RWPE2 (cell line): ENCODE results near the gene SGMS1.

Experiments
- ATAC-seq: fragments of 200-7000 bp; cut with Tn5 transposase; 3 replicates; pipeline ENCODE4 v1.9.1; 2021; ENCODE audit warnings: low read depth
- DNase-seq: peaks from one replicate; pipeline ENCODE4 v3.0.0-alpha.2; 2020; ENCODE audit warnings: low spot score
- H3K27ac ChIP-seq: fragments of 450-650 bp; 2 replicates; pipeline ENCODE4 v1.5.1; 2017; ENCODE audit warnings: mild to moderate bottlenecking; ENCODE audit not compliant: poor library complexity, severe bottlenecking
- H3K27me3 ChIP-seq: fragments of 250-450 bp; sonication (Bioruptor Pico); 2 replicates; pipeline ENCODE4 v1.5.1; 2021; ENCODE audit warnings: mild to moderate bottlenecking, moderate library complexity; ENCODE audit not compliant: insufficient read depth, poor library complexity, severe bottlenecking
- H3K36me3 ChIP-seq: fragments of 250-450 bp; sonication (Bioruptor Pico); 2 replicates; pipeline ENCODE4 v1.5.1; 2020; ENCODE audit warnings: low read depth, mild to moderate bottlenecking, moderate library complexity
- H3K4me1 ChIP-seq: fragments of 250-450 bp; sonication (Bioruptor Pico); 2 replicates; pipeline ENCODE4 v1.5.1; 2021; ENCODE audit warnings: mild to moderate bottlenecking, moderate library complexity; ENCODE audit not compliant: insufficient read depth, poor library complexity, severe bottlenecking
- H3K4me3 ChIP-seq: fragments of 250-450 bp; sonication (Bioruptor Pico); 2 replicates; pipeline ENCODE4 v1.5.1; 2021; ENCODE audit warnings: mild to moderate bottlenecking, moderate library complexity; ENCODE audit not compliant: severe bottlenecking
- H3K9me3 ChIP-seq: fragments of 250-450 bp; sonication (Bioruptor Pico); 2 replicates; pipeline ENCODE4 v1.5.1; 2021; ENCODE audit warnings: mild to moderate bottlenecking, moderate library complexity; ENCODE audit not compliant: severe bottlenecking
- TF ChIP-seq, protein P1 (sequence below): fragments of 450-650 bp; IDR thresholded peaks from one replicate; pipeline ENCODE4 v1.5.1; 2017; ENCODE audit warnings: mild to moderate bottlenecking, moderate library complexity; ENCODE audit not compliant: poor library complexity, severe bottlenecking

SGMS1 gene

DNA sequence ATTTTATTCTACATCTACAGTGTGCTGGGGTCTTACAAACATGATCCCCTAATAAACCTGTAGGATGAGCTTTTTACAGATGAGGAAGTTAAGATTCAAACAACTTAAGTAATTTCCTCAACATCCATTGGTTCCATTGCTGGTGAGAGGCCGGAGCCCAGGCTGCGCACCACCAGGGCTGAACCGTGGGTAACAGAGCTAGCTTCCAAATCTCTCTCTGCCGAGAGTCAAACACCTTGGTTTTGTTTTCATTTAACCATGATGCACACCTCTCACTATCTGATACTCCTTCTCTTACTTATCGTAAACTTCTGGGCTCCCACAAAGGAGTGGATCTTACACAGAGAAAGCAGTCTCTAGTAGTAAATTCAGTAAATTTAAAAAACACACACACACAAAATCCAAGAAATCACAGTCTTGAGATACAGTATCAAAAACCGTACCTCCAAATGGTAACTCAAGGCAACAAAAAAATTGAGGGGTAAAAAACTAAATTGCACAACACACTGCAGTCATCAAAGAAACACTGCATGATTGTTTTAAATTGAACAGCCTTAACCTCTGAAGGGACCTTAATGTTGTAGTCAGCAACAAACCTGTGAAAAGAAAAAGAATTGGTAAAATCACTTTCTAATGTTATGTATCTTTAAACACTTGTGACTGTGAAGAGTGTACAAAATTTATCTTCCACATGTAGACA, 20.5 kb downstream of the SGMS1 start:
- ATAC-seq (no peak), DNase-seq (no peak)
- Histone ChIP-seq H3K4me1 (peaks cover 53% of the 10 kb centered on the region), H3K4me3 (no peak overlapping the region), H3K36me3 (no peaks in the 10 kb centered on the region), H3K27ac (peak overlapping the region; percentile 76), H3K9me3 (no peaks in the 10 kb centered on the region), H3K27me3 (no peaks in the 10 kb centered on the region)
- TF ChIP-seq, protein P1, sequence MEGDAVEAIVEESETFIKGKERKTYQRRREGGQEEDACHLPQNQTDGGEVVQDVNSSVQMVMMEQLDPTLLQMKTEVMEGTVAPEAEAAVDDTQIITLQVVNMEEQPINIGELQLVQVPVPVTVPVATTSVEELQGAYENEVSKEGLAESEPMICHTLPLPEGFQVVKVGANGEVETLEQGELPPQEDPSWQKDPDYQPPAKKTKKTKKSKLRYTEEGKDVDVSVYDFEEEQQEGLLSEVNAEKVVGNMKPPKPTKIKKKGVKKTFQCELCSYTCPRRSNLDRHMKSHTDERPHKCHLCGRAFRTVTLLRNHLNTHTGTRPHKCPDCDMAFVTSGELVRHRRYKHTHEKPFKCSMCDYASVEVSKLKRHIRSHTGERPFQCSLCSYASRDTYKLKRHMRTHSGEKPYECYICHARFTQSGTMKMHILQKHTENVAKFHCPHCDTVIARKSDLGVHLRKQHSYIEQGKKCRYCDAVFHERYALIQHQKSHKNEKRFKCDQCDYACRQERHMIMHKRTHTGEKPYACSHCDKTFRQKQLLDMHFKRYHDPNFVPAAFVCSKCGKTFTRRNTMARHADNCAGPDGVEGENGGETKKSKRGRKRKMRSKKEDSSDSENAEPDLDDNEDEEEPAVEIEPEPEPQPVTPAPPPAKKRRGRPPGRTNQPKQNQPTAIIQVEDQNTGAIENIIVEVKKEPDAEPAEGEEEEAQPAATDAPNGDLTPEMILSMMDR, result no peak

DNA sequence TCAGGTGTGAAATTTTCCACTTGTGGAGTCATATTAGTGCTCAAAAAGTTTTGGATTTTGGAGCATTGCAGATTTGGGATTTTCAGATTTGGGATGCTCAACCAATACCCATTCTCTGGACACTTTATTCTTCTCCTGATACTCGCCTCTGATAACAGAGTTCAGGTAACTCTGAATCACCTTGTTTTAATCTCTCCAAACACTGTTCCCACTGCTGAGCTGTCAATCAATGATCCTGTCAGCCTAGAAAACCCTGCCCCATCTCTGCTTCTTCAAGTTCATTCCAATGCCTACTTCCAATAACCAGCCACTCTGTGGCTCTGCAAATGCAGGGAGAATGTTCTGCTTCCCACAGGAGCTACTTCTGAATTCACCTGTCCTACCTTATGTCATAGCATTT, 21.8 kb downstream of the SGMS1 start:
- Histone ChIP-seq H3K4me3 (no peak overlapping the region), H3K27me3 (no peaks in the 10 kb centered on the region), H3K9me3 (no peaks in the 10 kb centered on the region), H3K27ac (no peak overlapping the region), H3K4me1 (peaks cover 53% of the 10 kb centered on the region), H3K36me3 (no peaks in the 10 kb centered on the region)
- TF ChIP-seq, protein P1, result no peak
- ATAC-seq (no peak), DNase-seq (no peak)

DNA sequence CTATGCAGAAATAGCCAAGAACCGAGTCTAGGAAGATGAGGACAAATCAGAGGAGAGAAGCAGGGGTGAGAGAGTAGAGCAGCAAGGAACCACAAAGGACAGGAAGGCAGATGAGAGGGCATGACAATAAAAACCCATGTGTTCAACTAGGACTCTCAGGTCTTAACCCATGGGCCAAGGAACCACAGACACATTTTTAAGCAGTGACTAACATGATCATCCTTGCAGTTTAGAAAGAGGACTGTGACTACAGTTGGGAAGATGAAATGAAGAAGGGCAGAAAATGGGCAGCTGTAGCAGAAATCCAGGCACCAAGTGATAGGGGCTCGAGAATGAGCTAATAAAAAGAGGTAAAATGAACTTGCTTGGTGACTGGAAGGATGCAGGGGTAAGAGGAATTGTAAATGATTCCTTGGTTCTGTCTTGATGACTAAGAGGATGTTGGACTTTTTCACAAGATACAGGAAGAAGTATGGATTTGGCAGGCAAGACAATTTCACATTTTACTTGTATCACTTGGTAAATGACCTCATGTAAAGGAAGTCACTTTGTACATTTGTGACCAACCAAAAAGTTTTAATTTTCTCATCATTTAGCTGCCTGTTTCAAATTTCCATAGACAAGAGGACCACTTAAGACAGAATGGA, 22.8 kb downstream of the SGMS1 start:
- Histone ChIP-seq H3K4me3 (no peak overlapping the region), H3K27ac (peak overlapping the region; percentile 40), H3K4me1 (peaks cover 45% of the 10 kb centered on the region)

DNA sequence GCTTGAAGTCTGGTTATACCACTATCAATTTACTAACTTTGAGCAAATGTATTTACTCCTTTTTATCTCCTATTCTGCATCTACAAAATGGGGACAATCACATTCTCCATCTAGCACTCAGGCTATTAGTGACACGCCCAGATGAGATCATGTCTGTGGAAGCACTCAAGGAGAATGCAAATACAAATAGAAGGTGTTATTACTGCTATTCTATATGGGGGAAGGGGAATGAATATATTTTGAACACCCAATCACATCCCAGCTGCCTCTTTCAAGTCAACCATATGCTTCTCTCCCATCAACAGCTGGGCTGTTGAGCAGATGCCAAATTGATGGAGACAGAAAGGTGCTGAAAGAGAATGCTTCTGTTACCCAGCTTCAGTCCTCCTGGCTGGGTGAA, 23.5 kb downstream of the SGMS1 start:
- Histone ChIP-seq H3K36me3 (no peaks in the 10 kb centered on the region), H3K9me3 (no peaks in the 10 kb centered on the region), H3K4me3 (no peak overlapping the region), H3K27ac (peak overlapping the region; percentile 40), H3K27me3 (no peaks in the 10 kb centered on the region), H3K4me1 (peaks cover 40% of the 10 kb centered on the region)
- DNase-seq, result no peak
- no peak for ATAC-seq
- TF ChIP-seq, protein P1, result no peak

More for the DNA sequence above, 22.8 kb downstream of the SGMS1 start:
- H3K36me3 ChIP-seq, result no peaks in the 10 kb centered on the region
- no peaks in the 10 kb centered on the region for H3K9me3 ChIP-seq
- DNase-seq (no peak), ATAC-seq (no peak)
- TF ChIP-seq, protein P1, result no peak
- no peaks in the 10 kb centered on the region for H3K27me3 ChIP-seq

DNA sequence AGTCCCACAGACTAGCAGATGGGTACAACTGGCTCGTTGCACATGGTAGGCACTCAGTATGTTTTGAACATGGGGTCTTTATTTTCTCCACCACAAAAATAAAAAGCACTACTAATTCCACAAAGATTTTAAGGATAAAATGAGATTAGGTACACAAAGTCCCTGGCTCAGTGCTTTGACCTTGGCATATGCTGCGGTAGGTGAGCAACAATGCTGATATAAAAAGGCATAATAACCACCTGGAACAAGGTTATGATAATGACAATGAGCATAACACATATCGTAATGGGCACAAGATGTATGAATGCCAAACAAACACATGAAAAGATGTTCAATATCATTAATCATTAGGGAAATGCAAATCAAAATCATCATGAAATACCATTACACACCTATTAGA, 26.9 kb downstream of the SGMS1 start:
- DNase-seq (no peak), ATAC-seq (no peak)
- no peak overlapping the region for H3K27ac ChIP-seq
- TF ChIP-seq, protein P1, result no peak
- H3K27me3 ChIP-seq, result no peaks in the 10 kb centered on the region
- H3K4me1 ChIP-seq, result peaks cover 16% of the 10 kb centered on the region
- no peaks in the 10 kb centered on the region for H3K36me3 ChIP-seq
- no peaks in the 10 kb centered on the region for H3K9me3 ChIP-seq
- no peak overlapping the region for H3K4me3 ChIP-seq
